IMR-90 (cell line): ENCODE results near the gene PRDM9.

Experiments
- CEBPB ChIP-seq: IDR thresholded peaks from 2 replicates; pipeline ENCODE4 v1.6.1; 2012; ENCODE audit warnings: low read depth, low read length, improper control_type of control experiment
- CHD1 ChIP-seq: IDR thresholded peaks from 2 replicates; pipeline ENCODE4 v1.6.1; 2012; ENCODE audit warnings: low read depth, low read length, improper control_type of control experiment
- ELK1 ChIP-seq: fragments of 150-350 bp; IDR thresholded peaks from 2 replicates; pipeline ENCODE4 v1.6.1; 2016; ENCODE audit warnings: low read depth, mild to moderate bottlenecking, low read length, moderate library complexity, borderline replicate concordance
- MAFK ChIP-seq: IDR thresholded peaks from 2 replicates; pipeline ENCODE4 v1.6.1; 2012; ENCODE audit warnings: low read depth, low read length, improper control_type of control experiment
- MAZ ChIP-seq: IDR thresholded peaks from 2 replicates; pipeline ENCODE4 v1.6.1; 2012; ENCODE audit warnings: low read depth, mild to moderate bottlenecking, low read length, improper control_type of control experiment, moderate library complexity, borderline replicate concordance
- MXI1 ChIP-seq: IDR thresholded peaks from 2 replicates; pipeline ENCODE4 v1.6.1; 2012; ENCODE audit warnings: low read depth, mild to moderate bottlenecking, low read length, moderate library complexity, borderline replicate concordance
- NFE2L2 ChIP-seq: fragments of 150-350 bp; IDR thresholded peaks from 2 replicates; pipeline ENCODE4 v1.6.1; 2016; ENCODE audit warnings: low read depth, mild to moderate bottlenecking, low read length
- POLR2A ChIP-seq: IDR thresholded peaks from 2 replicates; pipeline ENCODE4 v1.6.1; 2012; ENCODE audit warnings: mild to moderate bottlenecking, low read depth, low read length
- RAD21 ChIP-seq: IDR thresholded peaks from 2 replicates; pipeline ENCODE4 v1.6.1; 2012; ENCODE audit warnings: low read length, improper control_type of control experiment
- RCOR1 ChIP-seq: IDR thresholded peaks from 2 replicates; pipeline ENCODE4 v1.6.1; 2012; ENCODE audit warnings: mild to moderate bottlenecking, low read length, improper control_type of control experiment; ENCODE audit not compliant: insufficient replicate concordance
- RFX5 ChIP-seq: IDR thresholded peaks from 2 replicates; pipeline ENCODE4 v1.8.0; 2012; ENCODE audit warnings: low read depth, mild to moderate bottlenecking, low read length, moderate library complexity
- SMC3 ChIP-seq: fragments of 150-350 bp; IDR thresholded peaks from 2 replicates; pipeline ENCODE4 v1.6.1; 2016; ENCODE audit warnings: low read depth, mild to moderate bottlenecking, antibody characterized with exemption, low read length, moderate library complexity
- USF2 ChIP-seq: fragments of 150-350 bp; IDR thresholded peaks from 2 replicates; pipeline ENCODE4 v1.6.1; 2017; ENCODE audit warnings: mild to moderate bottlenecking, antibody characterized with exemption, low read length, low read depth
- TF ChIP-seq, protein P1 (sequence below): conservative IDR thresholded peaks from 2 replicates; pipeline ENCODE4 v1.5.1; 2012; ENCODE audit warnings: mild to moderate bottlenecking, low read depth, low read length, improper control_type of control experiment

GRCh38 chr5:23474315-23474714, 33.1 kb upstream of the PRDM9 start:
- TF ChIP-seq CEBPB (no peak), MXI1 (no peak), USF2 (no peak), RCOR1 (no peak), POLR2A (no peak), RFX5 (no peak), SMC3 (no peak), MAZ (no peak), RAD21 (no peak), ELK1 (no peak), MAFK (no peak), CHD1 (no peak), NFE2L2 (no peak)
- TF ChIP-seq, protein P1, sequence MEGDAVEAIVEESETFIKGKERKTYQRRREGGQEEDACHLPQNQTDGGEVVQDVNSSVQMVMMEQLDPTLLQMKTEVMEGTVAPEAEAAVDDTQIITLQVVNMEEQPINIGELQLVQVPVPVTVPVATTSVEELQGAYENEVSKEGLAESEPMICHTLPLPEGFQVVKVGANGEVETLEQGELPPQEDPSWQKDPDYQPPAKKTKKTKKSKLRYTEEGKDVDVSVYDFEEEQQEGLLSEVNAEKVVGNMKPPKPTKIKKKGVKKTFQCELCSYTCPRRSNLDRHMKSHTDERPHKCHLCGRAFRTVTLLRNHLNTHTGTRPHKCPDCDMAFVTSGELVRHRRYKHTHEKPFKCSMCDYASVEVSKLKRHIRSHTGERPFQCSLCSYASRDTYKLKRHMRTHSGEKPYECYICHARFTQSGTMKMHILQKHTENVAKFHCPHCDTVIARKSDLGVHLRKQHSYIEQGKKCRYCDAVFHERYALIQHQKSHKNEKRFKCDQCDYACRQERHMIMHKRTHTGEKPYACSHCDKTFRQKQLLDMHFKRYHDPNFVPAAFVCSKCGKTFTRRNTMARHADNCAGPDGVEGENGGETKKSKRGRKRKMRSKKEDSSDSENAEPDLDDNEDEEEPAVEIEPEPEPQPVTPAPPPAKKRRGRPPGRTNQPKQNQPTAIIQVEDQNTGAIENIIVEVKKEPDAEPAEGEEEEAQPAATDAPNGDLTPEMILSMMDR = no peak
